A549 treated with AZD2906 at 1 μM for 4 hours (cell line): Measurements from ENCODE around the gene CLIP3. TPM values are rescaled to one million over a fixed set of nuclear protein-coding genes. Genes with fewer than 3 reads are reported as not detected.

ENCODE experiments used
- total RNA-seq: library from RNA; stranded (reverse); fragments of 200-300 nt; extraction: Qiagen RNA extraction; gene quantifications from 5 replicates; pipeline ENCODE4 v1.2.3, GENCODE V29; 2022

The CLIP3 gene, protein sequence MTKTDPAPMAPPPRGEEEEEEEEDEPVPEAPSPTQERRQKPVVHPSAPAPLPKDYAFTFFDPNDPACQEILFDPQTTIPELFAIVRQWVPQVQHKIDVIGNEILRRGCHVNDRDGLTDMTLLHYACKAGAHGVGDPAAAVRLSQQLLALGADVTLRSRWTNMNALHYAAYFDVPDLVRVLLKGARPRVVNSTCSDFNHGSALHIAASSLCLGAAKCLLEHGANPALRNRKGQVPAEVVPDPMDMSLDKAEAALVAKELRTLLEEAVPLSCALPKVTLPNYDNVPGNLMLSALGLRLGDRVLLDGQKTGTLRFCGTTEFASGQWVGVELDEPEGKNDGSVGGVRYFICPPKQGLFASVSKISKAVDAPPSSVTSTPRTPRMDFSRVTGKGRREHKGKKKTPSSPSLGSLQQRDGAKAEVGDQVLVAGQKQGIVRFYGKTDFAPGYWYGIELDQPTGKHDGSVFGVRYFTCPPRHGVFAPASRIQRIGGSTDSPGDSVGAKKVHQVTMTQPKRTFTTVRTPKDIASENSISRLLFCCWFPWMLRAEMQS
- 0.46 to 1.3 TPM (median 0.78 TPM) in 5 replicates for total RNA-seq

DNA sequence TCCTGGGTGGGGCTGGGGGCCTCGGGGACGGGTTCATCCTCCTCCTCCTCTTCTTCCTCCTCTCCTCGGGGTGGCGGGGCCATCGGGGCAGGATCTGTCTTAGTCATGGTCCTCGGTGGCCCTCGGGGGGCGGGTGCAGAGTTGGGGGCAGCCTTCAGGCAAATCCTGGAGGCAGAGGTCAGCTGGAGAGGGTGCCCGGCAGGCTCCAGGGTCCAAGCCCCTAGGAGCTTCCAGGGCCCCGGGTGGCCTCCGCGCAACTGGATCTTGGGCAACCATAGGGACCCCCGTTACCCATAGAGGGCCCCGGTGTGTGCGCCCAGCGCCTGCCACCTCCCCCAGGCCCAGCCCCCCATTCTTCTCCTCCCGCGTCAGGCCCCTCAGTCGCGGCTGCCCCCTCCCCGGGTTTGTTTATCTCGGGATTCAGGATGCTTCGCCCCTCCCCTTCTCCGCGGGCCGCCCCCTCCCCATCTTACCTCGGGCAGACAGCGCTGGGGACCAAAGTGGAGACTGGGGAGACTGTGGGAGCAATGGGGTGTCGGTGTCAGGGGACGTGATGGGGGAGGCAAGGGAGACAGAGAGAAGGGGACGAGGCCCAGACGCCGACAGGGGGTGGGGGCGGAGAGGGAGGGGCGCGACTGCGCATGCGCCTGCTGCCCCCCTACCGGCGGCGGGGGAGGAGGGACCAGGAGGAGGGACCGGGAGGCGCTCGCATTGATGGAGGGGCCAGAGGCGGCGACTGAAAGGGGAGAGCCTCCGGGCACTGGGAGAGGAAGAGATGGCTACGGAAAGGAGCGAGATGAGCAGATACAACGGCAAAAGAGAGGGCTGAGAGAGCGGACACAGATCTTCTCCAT is at the start of gene CLIP3:
TSS of gene CLIP3 (minus strand) at position 623 of the 854 bp plus-strand sequence. CDS start at position 107, 516 bp downstream.

DNA sequence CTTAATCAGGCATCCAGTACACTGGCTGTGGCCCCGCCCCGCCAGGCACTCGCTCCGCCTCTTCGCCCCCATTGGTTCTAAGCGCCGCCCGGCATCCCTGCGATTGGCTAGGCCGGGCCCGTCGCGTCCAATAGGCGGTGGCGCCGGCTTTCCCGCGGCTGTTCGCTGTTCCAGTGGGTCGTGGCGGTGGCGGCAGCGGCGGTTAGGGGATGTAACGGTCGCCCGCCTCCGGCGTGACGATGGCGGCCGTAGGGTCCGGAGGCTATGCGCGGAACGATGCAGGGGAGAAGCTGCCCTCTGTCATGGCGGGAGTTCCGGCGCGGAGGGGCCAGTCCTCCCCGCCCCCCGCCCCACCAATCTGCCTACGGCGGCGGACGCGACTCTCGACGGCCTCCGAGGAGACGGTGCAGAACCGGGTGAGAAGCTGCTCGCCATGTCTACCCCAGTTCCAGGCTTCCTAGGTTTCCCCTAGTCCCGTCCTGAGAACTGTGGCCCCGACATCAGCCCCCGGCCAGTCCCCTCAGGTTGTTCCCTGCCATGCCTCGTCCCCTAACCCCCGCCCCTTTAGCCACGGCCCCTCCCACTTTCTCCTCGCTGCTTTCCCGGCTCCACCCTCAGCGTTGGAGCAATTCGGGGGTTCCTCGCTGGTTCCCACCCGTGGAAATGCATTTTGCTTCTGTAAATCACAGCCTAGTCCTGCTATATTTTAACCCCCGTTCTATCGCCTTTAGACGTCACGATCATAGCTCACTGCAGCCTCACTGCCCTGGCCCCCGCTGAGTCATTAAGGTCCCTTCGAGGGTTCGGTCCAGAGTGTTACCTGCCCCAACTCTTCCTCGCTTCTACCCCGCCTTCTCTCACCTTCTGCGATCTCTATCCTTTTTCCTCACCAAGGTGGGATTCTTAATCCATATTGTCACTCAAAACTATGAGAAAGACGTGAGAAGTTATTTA is 22.3 kb upstream of the CLIP3 start, which contains the start of gene WDR62:
TSS of gene WDR62 (plus strand) at position 165 of the 954 bp plus-strand sequence. CDS start at position 240, 75 bp downstream.

DNA sequence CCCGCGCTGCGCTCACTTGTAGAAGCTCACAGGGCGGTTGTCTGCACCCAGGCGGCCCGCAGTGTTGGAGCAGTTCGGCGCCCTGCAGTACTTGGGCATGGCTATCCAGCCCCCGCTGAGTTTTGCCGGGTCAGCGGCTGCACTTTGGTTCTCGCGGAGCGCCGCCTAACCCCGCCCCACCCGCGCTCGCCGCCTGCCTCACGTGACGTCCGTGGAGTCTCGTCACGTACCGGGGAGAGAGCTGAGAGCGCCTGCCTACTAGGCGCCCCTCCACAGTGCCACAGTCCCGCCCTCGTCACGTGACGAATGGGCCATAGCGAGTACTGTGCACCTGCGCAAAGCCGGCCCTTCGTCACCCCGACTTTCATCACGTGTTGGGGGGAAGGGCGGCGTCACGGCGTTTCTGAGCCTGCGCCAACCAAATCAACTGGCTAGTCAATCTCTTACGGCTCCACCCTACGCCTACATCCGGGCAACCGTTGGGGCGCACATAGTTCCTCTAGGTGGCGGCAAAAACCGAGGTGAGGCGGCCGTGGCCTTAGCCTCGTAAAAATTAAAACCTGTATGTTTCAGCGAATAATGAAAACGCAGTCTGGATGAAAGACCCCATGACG is 21.6 kb upstream of the CLIP3 start, which contains the start of gene THAP8:
TSS of gene THAP8 (minus strand) at position 167 of the 614 bp plus-strand sequence. CDS start at position 99, 68 bp downstream.

DNA sequence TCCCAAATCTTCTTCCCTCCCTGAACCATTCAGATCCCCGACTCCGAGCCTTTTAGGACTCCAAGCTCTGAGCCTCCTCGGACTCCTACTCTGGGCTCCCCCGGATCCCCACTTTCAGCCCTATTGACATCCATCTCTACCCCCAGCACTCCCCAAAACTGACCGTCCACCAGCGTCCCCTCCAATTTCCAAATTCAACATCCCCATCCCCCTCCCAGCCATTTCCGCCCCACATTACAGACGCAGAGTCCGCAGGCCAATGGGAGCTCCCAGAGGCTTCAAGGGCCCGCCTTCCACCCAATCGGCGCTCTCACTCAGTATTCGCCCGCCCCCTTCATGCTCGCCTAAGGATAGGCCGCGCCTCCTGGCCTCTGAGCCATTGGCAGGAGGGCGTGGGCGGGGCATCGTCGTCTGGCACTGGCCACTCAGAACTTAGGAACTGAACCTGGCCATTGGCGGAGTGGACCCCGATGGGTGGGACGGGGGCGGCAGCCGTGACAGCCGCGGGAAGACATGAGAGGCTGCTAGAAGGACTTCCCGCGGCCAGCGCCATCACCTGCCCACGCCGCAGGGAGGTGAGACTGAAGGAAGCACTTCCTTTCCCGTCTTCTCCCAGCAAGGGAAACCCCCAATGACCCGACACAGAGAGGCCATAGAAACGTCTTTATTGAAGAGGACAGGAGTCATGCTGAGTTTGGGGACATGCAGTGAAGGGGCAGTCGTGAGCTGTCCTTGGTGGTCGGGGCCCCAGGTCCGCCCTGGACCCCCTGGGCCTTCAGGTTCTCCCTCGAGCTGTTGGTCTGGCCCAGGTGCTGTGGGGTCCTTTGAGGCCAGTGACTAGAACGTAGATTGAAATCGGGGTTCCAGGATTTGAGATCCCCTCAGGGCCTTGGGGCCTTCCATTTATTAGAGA is 18.4 kb downstream of the CLIP3 start, which contains the start of gene ALKBH6:
TSS of gene ALKBH6 (minus strand) at position 202 of the 913 bp plus-strand sequence. CDS start 816 bp downstream, outside the sequence.

DNA sequence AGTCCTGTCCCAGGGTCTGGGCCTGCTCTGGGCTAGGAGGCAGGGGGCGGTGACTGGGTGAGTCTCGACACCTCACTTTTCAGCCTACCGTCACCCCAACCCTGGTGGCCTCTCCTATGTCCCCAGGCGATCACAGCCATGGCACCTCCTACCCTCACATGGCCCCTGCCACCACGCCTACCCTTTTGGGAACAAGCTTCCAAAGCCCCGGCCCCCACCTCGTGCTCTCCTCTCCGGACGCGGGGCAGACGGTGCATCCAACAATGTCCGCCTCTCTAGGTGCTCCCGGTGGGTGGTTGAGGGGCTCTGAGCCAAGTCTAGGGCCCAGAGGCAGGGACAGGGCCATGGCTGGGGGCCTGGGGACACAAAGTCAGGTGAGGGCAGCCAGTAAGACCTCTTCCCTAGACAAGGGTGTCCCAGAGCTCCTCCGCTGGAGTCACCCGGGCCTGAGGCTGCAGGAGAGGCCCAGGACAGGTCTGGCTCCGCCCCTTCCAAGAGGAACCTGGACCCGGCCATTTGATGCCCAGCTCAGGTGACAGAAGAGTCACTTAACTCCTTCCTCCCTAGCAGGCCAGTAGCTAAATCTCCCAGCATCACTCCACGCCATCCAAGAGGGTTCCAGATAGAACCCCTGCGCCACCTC is 24.2 kb downstream of the CLIP3 start, which contains the start of gene SYNE4:
TSS of gene SYNE4 (minus strand) at position 478 of the 643 bp plus-strand sequence. CDS start at position 346, 132 bp downstream.

DNA sequence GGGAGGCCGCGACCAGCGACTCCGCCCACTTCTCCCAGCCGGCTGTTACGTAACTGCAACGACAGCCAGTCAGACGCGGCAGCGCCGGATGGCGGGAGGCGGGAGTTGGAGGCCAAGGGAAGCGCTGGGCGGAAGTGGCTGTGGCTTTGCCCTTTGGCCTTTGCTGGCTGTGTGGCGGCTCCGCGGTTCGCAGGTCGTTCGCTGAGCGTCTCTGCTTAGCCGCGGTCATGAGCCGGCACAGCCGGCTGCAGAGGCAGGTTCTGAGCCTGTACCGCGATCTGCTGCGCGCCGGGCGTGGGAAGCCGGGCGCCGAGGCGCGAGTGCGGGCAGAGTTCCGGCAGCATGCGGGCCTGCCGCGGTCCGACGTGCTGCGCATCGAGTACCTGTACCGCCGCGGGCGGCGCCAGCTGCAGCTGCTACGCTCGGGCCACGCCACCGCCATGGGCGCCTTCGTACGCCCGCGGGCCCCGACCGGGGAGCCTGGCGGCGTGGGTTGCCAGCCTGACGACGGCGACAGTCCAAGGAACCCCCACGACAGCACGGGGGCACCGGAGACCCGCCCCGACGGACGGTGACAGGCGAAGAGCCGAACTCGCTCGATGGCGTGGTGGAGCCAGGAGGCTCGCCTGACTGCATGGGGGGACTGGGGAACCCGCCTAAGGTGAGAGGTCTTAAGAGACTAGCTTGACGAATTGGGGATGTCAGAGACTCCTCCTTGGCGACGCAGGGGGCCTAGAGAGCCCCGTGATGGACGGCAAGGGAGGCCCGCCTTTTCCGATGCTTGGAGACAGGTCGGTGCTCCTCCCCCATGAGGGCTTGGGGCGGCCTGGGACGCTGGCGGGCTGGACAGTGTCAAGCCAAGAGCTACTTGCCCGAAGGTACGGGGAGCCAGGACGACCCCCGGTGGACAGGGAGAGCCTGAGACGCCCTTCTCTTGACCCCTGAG is 37.4 kb downstream of the CLIP3 start, which contains the start of gene SDHAF1:
TSS of gene SDHAF1 (plus strand) at position 141 of the 946 bp plus-strand sequence. CDS start at position 228, 87 bp downstream.

Other genes starting within 250 kb of the CLIP3 start
- gene PRODH2, start 220.0 kb downstream of the CLIP3 start, total RNA-seq: 0.14 to 0.56 TPM (median 0.23 TPM) in 5 replicates
- gene NPHS1, start 180.4 kb downstream of the CLIP3 start, total RNA-seq: 0.34 to 0.71 TPM (median 0.49 TPM) in 5 replicates
- gene KIRREL2, start 176.0 kb downstream of the CLIP3 start, total RNA-seq: 0.39 to 0.59 TPM (median 0.44 TPM) in 5 replicates
- gene APLP1, start 164.3 kb downstream of the CLIP3 start, total RNA-seq: 70.1 to 97.9 TPM (median 93.9 TPM) in 5 replicates
- 4.9 to 7.5 TPM (median 5.7 TPM) in 5 replicates for gene NFKBID, start 132.3 kb downstream of the CLIP3 start, total RNA-seq
- gene HCST, start 130.3 kb downstream of the CLIP3 start, total RNA-seq: 0.29 to 0.75 TPM (median 0.53 TPM) in 4 of 5 replicates, not detected in the other
- gene TYROBP, start 124.6 kb downstream of the CLIP3 start, total RNA-seq: not detected in 5 replicates
- gene LRFN3, start 96.5 kb downstream of the CLIP3 start, total RNA-seq: 20.1 to 27.8 TPM (median 23.2 TPM) in 5 replicates
- 32.3 to 50.8 TPM (median 46.9 TPM) in 5 replicates for gene SDHAF1, start 37.7 kb downstream of the CLIP3 start, total RNA-seq
- gene SYNE4, start 24.1 kb downstream of the CLIP3 start, total RNA-seq: 0.04 to 0.50 TPM (median 0.25 TPM) in 5 replicates
- 23.0 to 25.8 TPM (median 24.4 TPM) in 5 replicates for gene ALKBH6, start 18.7 kb downstream of the CLIP3 start, total RNA-seq
- gene THAP8, start 21.4 kb upstream of the CLIP3 start, total RNA-seq: 5.3 to 8.4 TPM (median 7.5 TPM) in 5 replicates
- 21.3 to 28.1 TPM (median 25.4 TPM) in 5 replicates for gene WDR62, start 22.0 kb upstream of the CLIP3 start, total RNA-seq
- 0.19 to 0.32 TPM (median 0.29 TPM) in 4 of 5 replicates, not detected in the other for gene OVOL3, start 78.3 kb upstream of the CLIP3 start, total RNA-seq
- 225 to 266 TPM (median 251 TPM) in 5 replicates for gene POLR2I, start 82.0 kb upstream of the CLIP3 start, total RNA-seq
- 435 to 567 TPM (median 554 TPM) in 5 replicates for gene TBCB, start 82.6 kb upstream of the CLIP3 start, total RNA-seq
- gene CAPNS1, start 107.2 kb upstream of the CLIP3 start, total RNA-seq: 1,516 to 2,255 TPM (median 2,139 TPM) in 5 replicates
- gene COX7A1, start 119.6 kb upstream of the CLIP3 start, total RNA-seq: not detected in 5 replicates
- 3.7 to 4.9 TPM (median 4.1 TPM) in 5 replicates for gene ZNF565, start 181.8 kb upstream of the CLIP3 start, total RNA-seq
- gene ZNF146, start 182.2 kb upstream of the CLIP3 start, total RNA-seq: 104 to 170 TPM (median 114 TPM) in 5 replicates